HG03045 (cell line): ENCODE measurements around the gene SEPTIN5.
"Not testable (repeated sequence)": the region's sequence is repeated elsewhere in the genome, so short reads cannot be mapped to it uniquely, and the experiment has no call there.

ENCODE experiments used
- ATAC-seq: cut with Tn5 transposase; IDR thresholded peaks from one replicate; pipeline ENCODE4 v1.9.1; 2021; ENCODE audit warnings: mild to moderate bottlenecking, moderate library complexity; ENCODE audit not compliant: unreplicated experiment

Gene SEPTIN5

GRCh38 chr22:19680287-19680881 is 33.9 kb upstream of the SEPTIN5 start:
- ATAC-seq, result no peak

- no peak for ATAC-seq
Observed at GRCh38 chr22:19680911-19681862, 33.1 kb upstream of the SEPTIN5 start.

GRCh38 chr22:19681863-19682245 is 32.4 kb upstream of the SEPTIN5 start:
- no peak for ATAC-seq

GRCh38 chr22:19686946-19687345 is 27.4 kb upstream of the SEPTIN5 start:
- no peak for ATAC-seq

- ATAC-seq, result no peak
Observed at GRCh38 chr22:19687561-19688300, 26.6 kb upstream of the SEPTIN5 start.

- no peak for ATAC-seq
Observed at GRCh38 chr22:19688301-19689290, 25.7 kb upstream of the SEPTIN5 start.

GRCh38 chr22:19689408-19689807 is 24.9 kb upstream of the SEPTIN5 start:
- ATAC-seq, result no peak

GRCh38 chr22:19691007-19691720 is 23.1 kb upstream of the SEPTIN5 start:
- no peak for ATAC-seq

GRCh38 chr22:19691721-19692341 is 22.5 kb upstream of the SEPTIN5 start:
- no peak for ATAC-seq

- ATAC-seq, result no peak
Observed at GRCh38 chr22:19693581-19693980, 20.7 kb upstream of the SEPTIN5 start.

- ATAC-seq, result no peak
Observed at GRCh38 chr22:19693981-19694670, 20.2 kb upstream of the SEPTIN5 start.

- ATAC-seq, result no peak
Observed at GRCh38 chr22:19694696-19695095, 19.6 kb upstream of the SEPTIN5 start.

GRCh38 chr22:19696504-19697276 is 17.6 kb upstream of the SEPTIN5 start:
- ATAC-seq, result no peak

- ATAC-seq, result not testable (repeated sequence)
Observed at GRCh38 chr22:19697871-19698270, 16.4 kb upstream of the SEPTIN5 start.

- ATAC-seq, result no peak
Observed at GRCh38 chr22:19700790-19701419, 13.4 kb upstream of the SEPTIN5 start.

GRCh38 chr22:19701420-19702145 is 12.7 kb upstream of the SEPTIN5 start:
- ATAC-seq, result no peak

GRCh38 chr22:19703869-19704268 is 10.4 kb upstream of the SEPTIN5 start:
- ATAC-seq, result no peak
